Anterior cingulate cortex (tissue), 58 donors: ENCODE data around the gene IFNA7.
A peak's percentile ranks its signal among the peaks of the same experiment; 100 is the strongest.
"Not testable (repeated sequence)": the region's sequence is repeated elsewhere in the genome, so short reads cannot be mapped to it uniquely, and the experiment has no call there.

Source experiments
- DNase-seq, 58 donors: peaks; one replicate each; lab custom pipeline; 2025; lab: John Stamatoyannopoulos, UW

IFNA7 gene

GRCh38 chr9:21182810-21183736, 18.9 kb downstream of the IFNA7 start:
- peak in 1 of 58 donors; percentile 2 for DNase-seq

DNA sequence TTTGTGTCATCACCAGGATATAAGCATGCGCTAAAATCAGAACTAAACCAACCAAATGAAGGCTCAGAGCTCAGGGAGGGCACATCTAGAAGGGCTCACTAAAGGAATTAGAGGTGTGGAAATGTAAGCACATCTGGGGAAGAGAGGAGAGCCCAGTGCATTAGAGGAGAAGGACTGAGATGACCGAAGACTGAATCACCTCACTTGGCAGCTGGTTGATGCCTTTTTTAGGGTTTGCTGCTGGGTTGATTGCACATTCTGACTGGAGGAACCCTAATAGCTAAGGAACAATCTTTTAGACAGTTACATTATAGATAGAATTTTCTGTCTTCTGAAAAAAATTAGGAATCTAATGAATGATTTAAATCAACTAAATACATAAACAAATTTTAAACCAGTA, 27.3 kb downstream of the IFNA7 start:
- no peak for DNase-seq

GRCh38 chr9:21172156-21172555, 29.8 kb downstream of the IFNA7 start:
- DNase-seq: no peak

DNA sequence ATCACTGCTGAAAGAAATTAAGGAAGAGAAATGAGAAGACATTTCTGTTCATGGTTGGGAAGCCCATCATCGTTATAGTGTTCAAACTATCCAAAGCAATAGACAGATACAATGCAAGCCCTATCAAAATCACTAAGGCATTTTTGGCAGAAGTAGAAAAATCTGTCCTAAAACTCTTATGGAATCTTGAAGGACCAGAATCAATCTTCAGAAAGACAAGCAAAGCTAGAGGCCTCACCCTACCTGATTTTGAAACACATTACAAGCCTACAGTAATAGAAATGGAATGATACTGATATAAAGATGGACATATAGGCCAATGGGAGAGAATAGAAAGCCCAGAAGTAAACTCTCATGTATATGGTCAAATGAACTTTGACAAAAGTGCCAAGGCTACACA, 30.7 kb downstream of the IFNA7 start:
- no peak for DNase-seq

GRCh38 chr9:21166560-21166959, 35.4 kb downstream of the IFNA7 start, which contains the start of gene IFNA21:
Gene IFNA21, minus strand, starts transcription at chr9:21166660. Its CDS starts 48 bp downstream, at chr9:21166612.
- not testable (repeated sequence) for DNase-seq

DNA sequence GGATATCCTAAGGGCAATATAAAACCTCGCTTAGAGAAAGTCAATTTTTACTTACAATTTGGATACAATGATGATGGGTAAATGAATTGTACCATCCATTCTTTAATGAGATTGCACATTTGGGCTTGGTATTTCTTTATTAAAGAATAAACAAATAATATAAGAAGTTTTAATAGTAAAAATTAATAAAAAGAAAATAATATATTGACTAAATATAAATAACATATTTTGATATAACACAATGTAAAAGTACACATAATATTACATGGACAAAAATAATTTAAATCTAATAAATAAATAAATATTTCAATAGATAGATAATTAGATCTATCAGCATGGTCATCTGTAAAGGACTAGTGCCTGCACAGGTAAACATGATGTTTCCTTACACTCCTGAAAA, 36.5 kb downstream of the IFNA7 start:
- no peak for DNase-seq

DNA sequence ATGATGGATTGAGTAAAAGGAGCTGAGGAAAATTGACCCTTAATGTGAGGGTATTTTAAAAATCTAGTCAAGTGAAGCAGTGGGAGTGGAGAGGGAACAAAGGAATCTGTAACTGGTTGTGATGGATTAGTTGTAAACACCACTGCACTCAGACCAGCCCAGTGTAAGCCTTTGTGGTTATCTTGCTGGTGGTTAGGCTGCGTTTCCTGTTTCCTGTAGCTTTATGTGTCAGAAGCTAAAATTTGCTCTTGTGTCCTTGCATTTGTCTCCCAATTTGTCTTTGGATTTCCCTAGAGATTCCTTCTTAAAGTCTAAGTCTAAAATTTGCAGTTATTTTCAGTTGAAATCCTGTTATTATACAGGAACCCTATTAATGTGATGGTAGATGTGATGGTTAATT, 41.8 kb downstream of the IFNA7 start:
- no peak for DNase-seq

DNA sequence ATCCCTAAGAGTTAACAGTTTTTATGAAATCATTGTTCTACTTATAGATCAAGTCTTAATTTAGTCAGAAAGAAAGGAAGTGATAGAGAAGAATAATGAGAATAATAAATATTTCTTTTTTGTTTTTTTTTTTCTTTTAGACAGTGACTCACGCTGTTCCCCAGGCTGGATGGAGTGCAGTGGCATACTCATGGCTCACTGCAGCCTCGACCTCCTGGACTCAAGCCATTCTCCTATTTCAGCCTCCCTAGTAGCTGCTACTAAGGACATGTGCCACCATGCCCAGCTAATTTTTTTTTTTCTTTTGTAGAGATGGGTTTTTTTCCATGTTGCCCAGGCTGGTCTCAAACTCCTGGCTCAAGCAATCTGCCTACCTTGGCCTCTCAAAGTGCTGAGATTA, 46.5 kb downstream of the IFNA7 start:
- DNase-seq: no peak

DNA sequence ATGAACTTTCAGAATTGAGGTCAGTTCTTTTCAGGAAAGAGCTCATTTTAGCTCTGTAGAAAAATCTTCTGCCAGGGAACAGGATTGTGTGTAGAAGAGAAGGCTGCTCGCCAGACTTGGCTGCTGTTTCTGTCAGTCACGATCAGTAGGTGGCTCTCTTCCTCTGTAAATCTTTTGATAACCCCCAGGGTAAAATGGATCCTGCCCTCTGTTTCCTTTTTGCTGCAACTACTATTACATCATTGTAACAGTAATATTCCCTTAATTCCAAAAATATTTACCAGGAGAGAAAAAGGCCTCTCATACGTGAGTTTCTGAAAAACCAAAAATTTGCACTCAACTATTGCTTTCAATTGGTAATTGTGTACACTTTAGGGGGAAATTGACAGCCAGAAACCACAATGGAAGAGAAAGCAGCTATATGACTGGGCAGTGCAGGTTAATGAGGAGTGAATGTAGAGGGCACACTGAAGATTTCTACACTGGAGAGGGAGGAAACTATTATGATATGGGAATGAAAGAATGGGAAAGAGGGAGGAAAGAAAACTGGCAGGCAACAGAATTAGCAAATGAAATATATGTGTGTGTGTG, 47.9 kb downstream of the IFNA7 start:
- DNase-seq: peak in 12 of 58 donors; percentile 0 to 33 (median 12)

DNA sequence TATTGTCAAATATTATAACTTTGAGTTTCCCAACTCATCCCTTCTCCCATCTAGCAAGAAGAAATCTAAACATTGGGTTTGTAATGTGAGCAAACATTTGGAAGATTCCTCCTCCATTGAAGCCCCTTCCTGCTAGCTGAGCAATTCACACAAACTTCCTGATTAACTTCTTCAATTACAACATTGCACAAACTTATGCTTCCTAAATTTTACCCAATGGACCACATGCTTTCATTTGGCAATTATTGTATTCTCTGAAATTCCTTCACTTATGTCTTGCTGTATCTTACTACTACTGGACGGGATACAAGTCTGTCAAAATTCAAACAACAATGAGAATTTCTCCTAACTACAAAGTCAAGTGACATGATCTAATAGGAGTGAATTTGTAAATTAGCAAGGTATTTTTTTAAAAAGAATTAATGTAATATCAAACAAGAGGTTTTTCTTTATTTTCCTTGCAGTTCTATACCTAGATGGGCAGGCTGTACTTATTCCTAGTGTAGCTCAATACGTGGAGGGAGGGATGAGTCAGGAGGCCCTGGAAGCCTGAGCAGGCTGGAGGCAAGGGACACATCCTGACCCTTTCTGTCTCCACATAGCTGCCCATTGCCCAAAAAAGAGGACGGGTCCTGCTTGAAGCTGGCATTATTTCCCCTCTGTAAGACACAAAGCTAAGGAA, 48.5 kb downstream of the IFNA7 start:
- peak in 3 of 58 donors; percentile 2 to 12 (median 11) for DNase-seq
